BLaER1 treated with 17β-estradiol and CSF1 and Interleukin-3, amounts not matched to agents 10 nM and 100 nM (cell line): ENCODE data around the gene PRIM2.
"Not testable (repeated sequence)": the region's sequence is repeated elsewhere in the genome, so short reads cannot be mapped to it uniquely, and the experiment has no call there.

ENCODE experiments used
- H3K27ac ChIP-seq, 11 experiments: shearing (Covaris generic); formaldehyde crosslinking; 2 replicates each; pipeline ENCODE4 v1.8.1; 2022
- H3K27me3 ChIP-seq, 11 experiments: shearing (Covaris generic); formaldehyde crosslinking; 2 replicates each; pipeline ENCODE4 v1.8.1; 2022
- H3K36me3 ChIP-seq, 11 experiments: shearing (Covaris generic); formaldehyde crosslinking; 2 replicates each; pipeline ENCODE4 v1.8.1; 2022
- H3K4me1 ChIP-seq, 10 experiments: shearing (Covaris generic); formaldehyde crosslinking; 2 replicates each; pipeline ENCODE4 v1.8.1; 2022
- H3K4me2 ChIP-seq, 11 experiments: shearing (Covaris generic); formaldehyde crosslinking; 2 replicates each; pipeline ENCODE4 v1.8.1; 2022
- H3K4me3 ChIP-seq, 10 experiments: shearing (Covaris generic); formaldehyde crosslinking; 2 replicates each; pipeline ENCODE4 v1.8.1; 2022
- H3K9ac ChIP-seq, 11 experiments: shearing (Covaris generic); formaldehyde crosslinking; 2 replicates each; pipeline ENCODE4 v1.8.1; 2022
- H3K9me3 ChIP-seq, 11 experiments: shearing (Covaris generic); formaldehyde crosslinking; replicated peaks in 1 of 11; 2 replicates each; pipeline ENCODE4 v1.8.1; 2022
- H4K20me1 ChIP-seq, 11 experiments: shearing (Covaris generic); formaldehyde crosslinking; 2 replicates each; pipeline ENCODE4 v1.8.1; 2022
- Cebpa-rat ChIP-seq, 11 experiments: shearing (Covaris generic); IDR thresholded peaks; 2 replicates each; pipeline ENCODE4 v1.8.1; 2022

Gene PRIM2

DNA sequence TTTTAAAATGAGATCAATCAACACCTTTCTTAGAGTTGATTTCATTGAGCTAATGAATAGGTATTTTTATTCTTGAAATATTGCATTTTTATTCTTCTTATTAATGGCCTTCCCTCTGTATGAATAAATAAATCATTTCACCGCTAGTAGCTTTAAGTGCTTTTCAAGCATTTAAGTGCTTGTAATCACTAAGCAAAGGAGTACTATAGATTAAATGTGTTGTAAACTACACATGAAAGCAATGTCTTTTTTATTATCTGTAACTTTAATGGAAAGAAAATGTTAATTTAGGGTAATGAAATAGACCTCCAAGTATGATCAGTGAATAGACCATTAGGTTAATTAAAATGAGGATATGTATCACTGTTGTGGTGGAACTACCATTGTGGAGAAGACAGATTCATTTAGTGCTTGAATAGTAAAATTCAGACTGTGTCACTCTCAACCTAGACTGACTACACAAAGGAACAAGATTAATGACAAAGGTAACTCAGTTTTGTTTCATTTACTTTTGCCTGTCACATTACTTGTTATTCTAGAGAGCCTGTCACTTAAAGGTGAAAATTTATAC, 132.2 kb downstream of the PRIM2 start:
- not testable (repeated sequence) for H3K36me3 ChIP-seq, H3K9ac ChIP-seq, H3K4me2 ChIP-seq, H4K20me1 ChIP-seq, H3K27ac ChIP-seq, H3K4me1 ChIP-seq, H3K27me3 ChIP-seq, H3K4me3 ChIP-seq
- H3K9me3 ChIP-seq = peaks cover 5 to 24% (median 12%) of the 10 kb centered on the region in 11 experiments; a peak in 17 of 22 replicates

DNA sequence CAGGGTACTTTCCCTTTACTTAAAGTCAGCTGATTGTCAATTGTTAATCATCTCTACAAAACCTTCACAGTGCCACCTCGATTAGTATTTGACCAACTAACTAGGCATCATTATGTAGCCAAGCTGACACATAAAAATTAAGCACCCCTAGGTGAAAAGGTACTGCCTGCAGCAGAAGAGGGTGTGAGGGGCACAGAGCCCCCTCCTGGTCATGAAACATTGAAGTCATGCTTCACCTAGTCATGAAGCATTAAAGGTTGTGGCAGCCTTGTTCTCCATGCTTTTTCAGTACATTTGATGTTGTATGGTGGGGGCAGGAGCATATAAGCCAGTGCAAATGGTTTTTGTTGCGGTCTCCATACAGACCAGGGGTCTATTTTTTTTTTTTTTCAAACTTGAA, 142.4 kb downstream of the PRIM2 start:
- H3K4me2 ChIP-seq, H4K20me1 ChIP-seq, H3K9me3 ChIP-seq, H3K36me3 ChIP-seq, H3K4me1 ChIP-seq, H3K9ac ChIP-seq, H3K27ac ChIP-seq, H3K27me3 ChIP-seq, H3K4me3 ChIP-seq: not testable (repeated sequence)

DNA sequence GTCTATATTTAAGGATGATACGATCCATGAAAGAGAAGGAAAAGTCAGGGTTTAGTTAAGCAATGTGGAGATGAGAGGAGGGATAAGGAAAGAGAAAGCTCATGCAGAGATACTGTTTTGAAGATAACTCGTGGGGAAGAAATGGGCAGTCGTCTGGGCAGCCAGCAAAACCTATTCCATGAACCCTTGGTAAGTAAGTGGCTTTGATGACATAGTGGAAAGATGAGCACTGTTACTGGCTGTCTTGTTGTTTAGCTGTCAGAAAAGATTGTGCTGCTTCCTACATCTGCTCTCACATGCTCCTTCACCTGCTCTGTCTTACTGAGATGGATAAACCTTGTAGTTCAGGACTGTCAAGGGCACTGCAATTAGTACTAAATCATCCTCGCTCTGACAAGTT, 143.6 kb downstream of the PRIM2 start:
- not testable (repeated sequence) for H4K20me1 ChIP-seq, H3K4me3 ChIP-seq, H3K27ac ChIP-seq, H3K4me1 ChIP-seq, H3K36me3 ChIP-seq, H3K9ac ChIP-seq, H3K9me3 ChIP-seq, H3K27me3 ChIP-seq, H3K4me2 ChIP-seq

DNA sequence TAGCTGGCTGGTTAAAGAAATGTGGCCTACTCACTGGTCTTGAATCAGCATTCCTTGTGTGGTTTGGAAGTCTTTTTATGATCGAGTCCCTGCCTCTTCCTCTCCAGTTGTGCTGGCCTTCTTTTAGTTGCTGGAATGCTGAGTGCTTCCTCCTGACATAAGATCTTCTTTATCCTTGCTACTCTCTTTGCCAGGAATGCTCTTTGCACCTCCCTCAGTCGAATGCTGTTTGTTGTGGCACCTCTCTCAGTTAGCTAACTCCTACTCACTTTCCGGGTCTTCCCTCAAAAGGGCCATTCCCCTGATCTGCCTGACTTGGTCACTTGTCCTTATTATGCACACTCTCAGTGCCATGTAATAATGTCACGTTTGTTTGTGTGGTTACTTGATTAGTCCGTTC, 146.4 kb downstream of the PRIM2 start:
- H3K36me3 ChIP-seq, H3K4me2 ChIP-seq, H3K27ac ChIP-seq, H3K4me3 ChIP-seq, H3K27me3 ChIP-seq, H3K4me1 ChIP-seq, H3K9ac ChIP-seq, H4K20me1 ChIP-seq: not testable (repeated sequence)
- H3K9me3 ChIP-seq = peaks cover 0 to 10% (median 5%) of the 10 kb centered on the region in 11 experiments; a peak in 10 of 22 replicates

DNA sequence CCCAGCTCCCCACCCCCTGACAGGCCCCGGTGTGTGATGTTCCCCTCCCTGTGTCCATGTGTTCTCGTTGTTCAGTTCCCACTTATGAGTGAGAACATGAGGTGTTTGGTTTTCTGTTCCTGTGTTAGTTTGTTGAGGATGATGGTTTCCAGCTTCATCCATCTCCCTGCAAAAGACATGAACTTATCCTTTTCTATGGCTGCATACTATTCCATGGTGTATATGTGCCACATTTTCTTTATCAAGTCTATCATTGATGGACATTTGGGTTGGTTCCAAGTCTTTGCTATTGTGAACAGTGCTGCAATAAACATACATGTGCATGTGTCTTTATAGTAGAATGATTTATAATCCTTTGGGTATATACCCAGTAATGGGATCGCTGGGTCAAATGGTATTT, 148.5 kb downstream of the PRIM2 start:
- H3K36me3 ChIP-seq, H3K4me3 ChIP-seq, H3K4me2 ChIP-seq, H4K20me1 ChIP-seq, H3K4me1 ChIP-seq, H3K9ac ChIP-seq, H3K27ac ChIP-seq, H3K27me3 ChIP-seq: not testable (repeated sequence)
- H3K9me3 ChIP-seq = peaks cover 0 to 10% (median 5%) of the 10 kb centered on the region in 11 experiments; a peak in 10 of 22 replicates

DNA sequence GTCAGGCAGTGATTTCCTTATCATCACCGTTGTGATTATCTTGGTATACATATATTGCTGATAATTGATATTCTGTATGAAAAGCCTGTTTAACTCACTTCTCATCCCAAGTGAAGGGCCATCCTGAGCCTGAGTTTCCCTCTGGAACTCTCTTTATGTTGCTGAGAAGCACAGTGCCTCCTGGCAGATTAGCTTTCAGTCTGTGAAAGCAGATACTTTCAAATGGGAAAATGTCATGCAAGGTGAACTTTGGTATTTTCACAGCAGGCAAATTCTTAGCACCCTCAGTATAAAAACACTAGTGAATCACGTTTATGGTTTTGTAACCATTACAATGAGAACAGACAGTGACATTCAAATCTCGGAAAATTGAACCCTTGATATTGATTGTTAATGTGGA, 151.6 kb downstream of the PRIM2 start:
- Histone ChIP-seq H3K4me2 (no peak overlapping the region), H3K27me3 (no peaks in the 10 kb centered on the region)
- TF ChIP-seq Cebpa-rat (IDR thresholded peaks at IDR 0.05) = no peak

DNA sequence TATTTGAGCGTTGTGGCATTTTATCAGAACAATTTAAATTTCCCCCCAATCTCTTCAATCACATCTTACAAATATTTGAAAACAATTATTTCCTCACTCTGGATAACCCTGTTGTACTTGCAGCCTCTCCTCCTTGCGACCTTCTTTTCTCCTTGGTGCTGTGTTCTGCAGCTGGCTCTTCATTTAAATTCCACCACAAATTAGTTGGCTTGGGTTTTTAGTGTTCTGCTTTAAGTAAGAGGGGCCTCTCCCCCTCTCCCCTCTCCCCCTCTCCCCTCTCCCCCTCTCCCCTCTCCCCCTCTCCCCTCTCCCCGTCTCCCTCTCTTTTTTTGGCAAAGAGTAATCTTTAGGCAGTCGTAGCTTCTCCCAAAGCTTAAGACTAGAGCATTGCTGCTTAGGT, 152.7 kb downstream of the PRIM2 start:
- not testable (repeated sequence) for H3K4me1 ChIP-seq, H3K4me3 ChIP-seq, H3K4me2 ChIP-seq, H3K36me3 ChIP-seq, H3K9ac ChIP-seq, H4K20me1 ChIP-seq, H3K9me3 ChIP-seq, H3K27ac ChIP-seq, H3K27me3 ChIP-seq

More for the DNA sequence above, 151.6 kb downstream of the PRIM2 start:
- Histone ChIP-seq H3K4me1 (no peaks in the 10 kb centered on the region), H3K27ac (no peak overlapping the region), H3K36me3 (no peaks in the 10 kb centered on the region), H3K9ac (no peak overlapping the region), H3K9me3 (peaks cover 0 to 10% (median 5%) of the 10 kb centered on the region in 11 experiments; a peak in 10 of 22 replicates), H3K4me3 (no peak overlapping the region), H4K20me1 (0 out of 22 replicates have a peak, but pooled peaks cover 0 to 2% (median 0%) of the 10 kb centered on the region in 11 experiments)

DNA sequence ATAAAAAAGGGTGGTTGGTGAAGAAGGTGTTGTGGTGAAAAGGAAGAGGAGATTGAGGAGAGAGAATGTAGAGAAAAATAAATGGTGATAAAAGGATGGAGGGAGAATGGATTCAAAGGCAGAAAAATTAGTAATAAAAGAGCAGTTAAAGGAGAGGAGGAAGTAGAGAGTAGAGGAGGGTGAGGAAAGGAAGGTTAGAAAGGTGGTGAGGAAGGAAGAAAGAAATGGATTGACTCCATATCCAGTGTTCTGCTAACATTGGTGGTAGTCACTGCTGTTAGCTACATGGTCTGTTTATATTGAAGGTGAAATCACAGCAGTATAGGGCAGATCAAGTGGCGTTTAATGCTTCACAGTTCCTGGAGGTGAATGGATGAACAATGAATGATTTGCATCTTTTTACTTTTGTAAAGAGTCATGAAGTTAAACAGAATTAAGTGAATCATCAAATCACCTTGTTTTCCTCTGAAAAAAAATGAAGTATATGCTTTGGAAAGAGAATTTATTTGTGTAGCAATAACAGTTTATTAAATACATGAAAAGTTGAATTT, 154.0 kb downstream of the PRIM2 start:
- H3K27ac ChIP-seq, H3K4me1 ChIP-seq, H3K27me3 ChIP-seq, H4K20me1 ChIP-seq, H3K9ac ChIP-seq, H3K36me3 ChIP-seq, H3K4me2 ChIP-seq, H3K9me3 ChIP-seq, H3K4me3 ChIP-seq: not testable (repeated sequence)

- H3K4me3 ChIP-seq, H3K9ac ChIP-seq, H3K4me2 ChIP-seq: not testable (repeated sequence)
These were observed 155.5 kb downstream of the PRIM2 start for GRCh38 chr6:57472861-57473362.

GRCh38 chr6:57474862-57475475, 157.5 kb downstream of the PRIM2 start:
- H3K36me3 ChIP-seq, H4K20me1 ChIP-seq, H3K9me3 ChIP-seq, H3K4me3 ChIP-seq, H3K27ac ChIP-seq, H3K9ac ChIP-seq, H3K4me2 ChIP-seq, H3K4me1 ChIP-seq, H3K27me3 ChIP-seq: not testable (repeated sequence)

More at GRCh38 chr6:57472861-57473362, 155.5 kb downstream of the PRIM2 start:
- H3K27me3 ChIP-seq, H3K27ac ChIP-seq, H3K4me1 ChIP-seq, H3K36me3 ChIP-seq, H3K9me3 ChIP-seq, H4K20me1 ChIP-seq: not testable (repeated sequence)

- H3K9me3 ChIP-seq, H3K36me3 ChIP-seq, H3K9ac ChIP-seq: not testable (repeated sequence)
These were observed 158.2 kb downstream of the PRIM2 start for GRCh38 chr6:57475656-57476055.

GRCh38 chr6:57480194-57480593, 162.8 kb downstream of the PRIM2 start:
- H3K9ac ChIP-seq, H3K9me3 ChIP-seq: not testable (repeated sequence)

More at GRCh38 chr6:57475656-57476055, 158.2 kb downstream of the PRIM2 start:
- H3K4me3 ChIP-seq, H3K27me3 ChIP-seq, H3K27ac ChIP-seq, H4K20me1 ChIP-seq, H3K4me1 ChIP-seq, H3K4me2 ChIP-seq: not testable (repeated sequence)

DNA sequence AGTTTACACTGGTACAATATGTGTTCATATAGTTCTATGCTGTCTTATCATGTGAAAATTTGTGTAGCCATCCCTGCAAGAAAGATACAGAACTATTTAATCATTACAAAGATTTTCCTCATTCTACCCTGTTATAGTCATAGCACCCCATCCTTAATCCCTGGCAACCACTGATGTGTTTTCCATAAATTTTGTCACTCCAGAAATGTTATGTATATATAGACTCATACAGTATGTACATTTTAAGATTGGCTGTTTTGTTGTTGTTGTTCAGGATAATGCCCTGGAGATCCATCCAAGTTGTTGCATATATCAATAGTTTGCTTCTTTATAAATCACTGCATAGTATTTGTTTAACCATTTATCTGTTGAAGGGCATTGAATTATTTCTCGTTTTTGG, 163.7 kb downstream of the PRIM2 start:
- H3K4me2 ChIP-seq, H3K27me3 ChIP-seq, H3K4me1 ChIP-seq, H3K9ac ChIP-seq, H3K9me3 ChIP-seq, H3K4me3 ChIP-seq, H4K20me1 ChIP-seq, H3K36me3 ChIP-seq, H3K27ac ChIP-seq: not testable (repeated sequence)

More at GRCh38 chr6:57480194-57480593, 162.8 kb downstream of the PRIM2 start:
- not testable (repeated sequence) for H3K4me1 ChIP-seq, H3K4me3 ChIP-seq, H3K4me2 ChIP-seq, H4K20me1 ChIP-seq, H3K36me3 ChIP-seq, H3K27ac ChIP-seq, H3K27me3 ChIP-seq

DNA sequence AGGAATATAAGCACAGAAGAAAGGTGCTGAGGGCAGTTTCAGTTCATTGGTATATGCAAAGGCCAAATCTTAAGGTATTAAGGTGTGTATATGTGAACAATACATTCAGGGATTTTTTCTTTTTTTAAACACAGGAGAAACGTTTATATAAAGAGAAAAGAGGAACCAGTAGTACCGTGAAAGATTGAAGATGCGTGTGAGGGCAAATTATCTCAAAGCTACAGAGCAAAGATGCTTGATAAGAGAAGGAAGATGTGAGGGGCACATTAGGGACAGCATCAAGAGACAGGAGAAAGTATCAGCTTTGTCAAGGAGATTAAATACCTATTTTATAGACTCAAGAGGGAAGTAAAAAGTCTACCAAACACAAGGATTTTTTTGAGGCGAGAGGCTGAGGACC, 165.0 kb downstream of the PRIM2 start:
- H3K4me1 ChIP-seq, H3K9ac ChIP-seq, H3K4me2 ChIP-seq, H3K4me3 ChIP-seq, H4K20me1 ChIP-seq, H3K36me3 ChIP-seq, H3K27me3 ChIP-seq, H3K9me3 ChIP-seq, H3K27ac ChIP-seq: not testable (repeated sequence)
